Activated CD4-positive, alpha-beta T cell treated with anti-CD3 and anti-CD28 coated beads for 48 hours (primary cell): ENCODE results near the gene FHOD3.

Source experiments
- DNase-seq: peaks from one replicate; pipeline ENCODE4 v3.0.0-alpha.2; 2020

FHOD3 gene

GRCh38 chr18:36488131-36488530 is 190.6 kb downstream of the FHOD3 start:
- DNase-seq: no peak

- no peak for DNase-seq
These were observed 193.4 kb downstream of the FHOD3 start for GRCh38 chr18:36490897-36491296.

DNA sequence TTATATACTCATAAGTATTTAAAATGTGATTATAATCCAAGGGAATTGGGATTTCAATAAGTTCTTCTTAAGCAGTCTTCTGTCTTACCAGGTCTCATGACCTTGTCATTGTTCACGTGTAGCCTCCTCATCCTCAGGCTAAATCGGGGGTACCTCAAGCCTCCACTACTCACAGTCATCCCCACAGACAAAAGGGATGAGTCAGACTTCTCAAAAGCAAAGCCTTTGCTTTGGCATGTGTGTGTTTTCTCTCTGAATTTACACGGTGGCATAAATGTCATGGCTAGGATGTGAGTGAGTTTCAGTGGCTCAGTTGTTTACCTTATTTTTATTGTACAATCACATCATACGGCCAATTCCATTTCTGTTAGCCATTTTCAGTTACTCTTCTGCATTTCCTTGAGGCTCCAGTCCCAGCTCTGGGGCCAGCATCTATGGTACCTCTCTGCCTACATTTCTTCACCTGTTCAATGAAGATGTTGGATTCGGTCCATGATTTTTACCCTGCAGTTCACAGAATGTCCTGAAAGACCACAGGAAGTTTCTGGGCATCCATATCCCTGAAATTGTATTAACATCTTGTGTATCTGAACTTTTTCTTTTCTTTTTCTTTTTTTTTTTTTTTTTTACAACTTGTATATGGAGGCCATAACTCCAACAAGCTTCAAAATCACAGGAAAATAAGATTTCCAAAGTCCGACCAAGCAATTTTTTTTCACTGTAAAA is 195.3 kb downstream of the FHOD3 start:
- no peak for DNase-seq

GRCh38 chr18:36493349-36494159 is 196.0 kb downstream of the FHOD3 start:
- DNase-seq: no peak

DNA sequence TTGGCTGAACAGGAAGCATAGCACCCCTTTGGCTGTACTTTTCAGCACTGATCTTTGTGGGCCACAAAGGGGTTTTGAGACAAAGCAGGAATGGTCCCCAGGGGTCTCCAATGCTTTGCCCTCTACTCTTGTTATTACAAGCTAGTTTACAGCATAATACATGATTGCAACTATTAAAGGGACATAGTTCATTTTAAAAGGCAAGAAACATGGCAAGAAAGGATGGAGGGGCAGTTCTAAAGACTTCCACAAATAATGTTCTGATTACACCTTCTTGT is 196.6 kb downstream of the FHOD3 start:
- DNase-seq: no peak

DNA sequence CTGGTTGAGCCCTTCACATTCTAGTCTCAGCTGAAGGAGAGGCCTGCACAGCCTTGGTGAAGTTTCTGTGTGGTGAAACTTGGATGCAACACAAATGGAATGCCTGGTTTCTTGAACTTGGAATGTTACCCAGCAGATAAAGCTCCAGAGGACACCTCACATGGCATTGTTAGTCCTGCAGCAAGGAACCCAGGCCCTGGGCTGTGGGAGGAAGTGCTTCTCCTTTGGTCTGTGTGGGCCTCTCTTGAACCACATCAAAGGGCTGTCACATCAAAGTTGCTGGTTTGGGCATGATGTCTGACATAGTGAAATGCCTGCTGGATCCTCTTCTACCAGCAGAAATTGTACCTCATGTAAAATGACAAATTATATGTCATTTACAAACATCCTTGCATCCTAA is 198.5 kb downstream of the FHOD3 start:
- no peak for DNase-seq

- no peak for DNase-seq
These were observed 202.4 kb downstream of the FHOD3 start for GRCh38 chr18:36499938-36500337.

DNA sequence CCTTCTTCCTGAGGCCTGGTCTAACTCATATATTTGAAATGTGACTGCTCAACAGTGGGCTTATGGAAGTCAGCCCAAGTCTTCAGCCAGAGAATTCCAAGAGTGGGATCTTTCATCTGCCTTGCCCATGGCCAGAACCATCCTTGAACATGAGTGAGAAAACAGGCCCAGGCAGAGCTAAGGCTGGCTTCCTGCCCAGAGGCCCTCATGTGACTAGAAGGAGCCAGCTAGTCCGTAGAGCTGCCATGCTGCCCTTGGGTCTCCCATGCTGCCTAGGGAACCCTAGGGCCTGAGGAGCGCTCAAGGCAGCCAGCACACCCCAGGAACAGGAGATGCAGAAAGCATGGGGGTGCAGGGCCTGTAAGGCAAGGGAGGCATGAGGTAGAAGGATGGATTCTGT is 203.6 kb downstream of the FHOD3 start:
- no peak for DNase-seq

DNA sequence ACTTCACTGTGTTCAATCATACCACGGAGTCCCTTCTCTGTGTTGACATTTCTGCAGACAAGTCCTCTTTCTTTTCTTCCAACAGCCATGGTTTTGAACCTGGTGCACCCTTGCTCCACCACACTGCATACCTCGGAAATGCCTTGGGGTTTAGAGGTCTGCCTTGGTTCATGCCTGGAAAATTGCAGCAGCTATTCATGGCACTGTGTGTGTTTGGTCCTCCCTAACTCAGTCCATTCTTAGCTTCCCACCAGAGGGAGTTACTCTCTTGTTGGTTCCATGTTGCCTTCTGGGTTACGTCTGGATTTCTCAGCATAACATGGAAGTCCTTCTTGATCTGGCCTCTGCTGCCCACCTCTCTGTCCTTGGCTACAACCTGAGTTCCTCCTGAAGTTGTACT is 206.0 kb downstream of the FHOD3 start:
- no peak for DNase-seq

GRCh38 chr18:36504928-36505327 is 207.4 kb downstream of the FHOD3 start:
- DNase-seq: no peak

DNA sequence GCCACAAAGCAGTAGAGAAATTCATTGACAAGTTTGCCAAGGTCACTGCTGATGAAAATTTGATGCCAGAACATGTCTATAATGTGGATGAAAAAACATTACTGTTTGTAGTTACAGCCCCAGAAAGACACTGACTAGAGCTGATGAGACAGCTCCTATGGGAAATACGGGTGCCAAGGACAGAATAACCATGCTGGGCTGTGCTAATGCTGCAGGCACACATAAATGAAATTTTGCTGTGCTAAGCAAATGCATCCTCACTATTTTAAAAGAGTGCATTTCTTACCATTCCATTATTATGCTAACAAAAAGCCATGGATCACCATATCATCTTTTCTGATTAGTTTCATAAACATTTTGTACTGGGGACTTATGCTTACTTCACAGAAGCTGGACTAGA is 208.2 kb downstream of the FHOD3 start:
- no peak for DNase-seq

- DNase-seq: no peak
These were observed 212.2 kb downstream of the FHOD3 start for GRCh38 chr18:36509646-36510197.

GRCh38 chr18:36511791-36512352 is 214.4 kb downstream of the FHOD3 start:
- no peak for DNase-seq

GRCh38 chr18:36513556-36513955 is 216.0 kb downstream of the FHOD3 start:
- no peak for DNase-seq

- no peak for DNase-seq
These were observed 217.3 kb downstream of the FHOD3 start for GRCh38 chr18:36514778-36515177.

DNA sequence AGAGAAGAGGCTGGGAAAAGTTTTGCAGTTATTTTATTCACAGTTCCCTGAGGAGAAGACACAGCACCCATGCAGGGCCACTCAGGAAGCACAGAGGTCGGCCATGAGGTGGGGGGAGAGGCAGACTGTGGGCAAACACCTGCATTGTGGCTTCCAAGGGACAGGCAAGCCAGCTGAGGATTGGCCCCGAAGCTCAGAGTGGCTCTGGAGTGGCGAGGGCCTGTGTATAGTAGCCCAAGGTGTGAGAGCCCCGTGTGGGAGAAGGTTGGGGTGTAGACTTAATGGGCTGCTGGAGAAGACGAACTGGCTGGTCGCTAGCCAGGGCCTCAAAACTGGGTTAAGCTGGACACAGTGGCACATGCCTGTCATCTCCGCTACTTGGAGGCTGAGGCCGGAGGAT is 218.7 kb downstream of the FHOD3 start:
- no peak for DNase-seq

DNA sequence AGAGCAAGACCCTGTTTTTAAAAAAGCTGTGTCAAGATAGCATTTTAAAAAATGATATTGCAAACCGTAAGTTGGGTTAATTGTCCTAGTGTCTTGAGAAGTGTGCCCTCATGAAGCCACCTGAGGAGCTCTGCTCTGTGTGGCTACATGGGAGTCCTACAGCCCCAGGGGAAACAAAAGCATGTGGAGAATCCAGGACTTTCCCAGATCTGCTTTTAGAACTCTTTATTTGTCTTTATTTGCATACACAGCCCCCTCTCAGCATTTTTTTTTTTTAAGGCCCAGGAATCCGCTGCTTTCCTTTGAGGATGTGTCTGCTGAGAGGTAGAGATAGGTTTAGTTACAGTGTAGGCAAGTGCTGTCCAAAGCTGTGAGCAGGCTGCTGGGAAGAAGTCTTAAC is 219.2 kb downstream of the FHOD3 start:
- DNase-seq: no peak

GRCh38 chr18:36518839-36519238 is 221.3 kb downstream of the FHOD3 start:
- DNase-seq: no peak

- DNase-seq: no peak
These were observed 221.8 kb downstream of the FHOD3 start for GRCh38 chr18:36519358-36519757.

DNA sequence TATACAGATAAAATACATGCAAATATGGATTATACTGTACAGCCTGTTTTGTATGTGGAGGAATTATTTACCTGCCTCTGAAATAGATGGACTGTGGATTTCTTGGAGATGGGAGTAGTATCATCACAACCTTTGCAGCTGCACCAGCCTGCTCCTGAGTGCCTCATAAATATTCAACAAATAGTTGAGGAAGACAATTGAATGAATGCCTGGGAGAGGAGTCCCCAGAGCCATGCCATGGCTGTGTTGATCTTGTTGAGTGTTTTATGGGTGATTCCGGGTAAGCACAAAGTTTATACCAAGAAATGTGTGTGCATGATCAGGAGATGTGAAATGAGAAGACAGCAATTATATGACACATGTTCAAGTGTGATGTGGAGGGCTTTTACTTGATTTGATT is 225.0 kb downstream of the FHOD3 start:
- DNase-seq: no peak

DNA sequence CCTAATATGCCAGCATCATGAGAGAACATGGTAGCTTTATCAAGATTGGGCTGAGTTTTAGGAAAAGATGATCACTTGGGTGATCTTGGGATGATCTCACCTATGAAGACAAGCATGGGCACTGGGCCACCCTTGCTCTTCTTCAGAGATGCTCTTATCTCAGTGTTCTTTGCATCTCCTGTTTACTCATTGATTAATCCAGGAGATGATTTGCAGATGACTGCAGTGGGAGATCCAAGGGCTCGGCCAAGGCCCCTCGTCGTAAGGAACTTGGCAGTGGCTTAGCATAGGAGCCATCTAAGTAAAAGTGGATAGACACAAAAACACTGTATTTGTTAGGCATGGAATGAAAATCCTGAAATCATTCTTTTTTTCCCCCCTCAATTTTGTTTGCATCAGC is 228.4 kb downstream of the FHOD3 start:
- DNase-seq: no peak

DNA sequence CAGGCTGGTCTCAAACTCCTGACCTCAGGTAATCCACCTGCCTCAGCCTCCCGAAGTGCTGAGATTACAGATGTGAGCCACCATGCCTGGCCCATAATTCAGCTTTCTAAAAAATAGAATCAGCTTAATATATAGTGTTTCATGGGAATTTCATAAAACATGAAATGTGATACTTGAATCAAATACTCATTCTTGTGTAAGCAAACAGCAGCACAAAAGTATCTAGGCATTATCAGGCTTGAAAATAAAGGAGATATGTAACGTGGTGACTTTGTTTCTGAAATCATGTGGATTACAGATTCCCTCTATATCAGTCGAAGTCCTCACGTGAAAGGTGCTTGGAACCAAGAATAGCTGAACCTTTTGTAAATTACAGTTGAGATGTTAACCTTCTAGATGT is 229.1 kb downstream of the FHOD3 start:
- no peak for DNase-seq

- no peak for DNase-seq
These were observed 229.5 kb downstream of the FHOD3 start for GRCh38 chr18:36527051-36527450.
